GM18505 (cell line): Measurements from ENCODE around the gene PRPF18.
A peak's percentile ranks its signal among the peaks of the same experiment; 100 is the strongest.
"Not testable (repeated sequence)": the region's sequence is repeated elsewhere in the genome, so short reads cannot be mapped to it uniquely, and the experiment has no call there.

ENCODE experiments used
- ATAC-seq: cut with Tn5 transposase; IDR thresholded peaks from one replicate; pipeline ENCODE4 v1.9.1; 2021; ENCODE audit not compliant: unreplicated experiment
- POLR2A ChIP-seq: IDR thresholded peaks from 4 replicates; pipeline ENCODE4 v1.6.1; 2011; ENCODE audit warnings: borderline replicate concordance; ENCODE audit not compliant: insufficient read depth, insufficient read length; ENCODE audit errors: extremely low read depth

The PRPF18 gene

GRCh38 chr10:13586676-13587355, at the start of gene PRPF18:
Gene PRPF18 (plus strand): TSS chr10:13586965. CDS start chr10:13587087, 122 bp downstream.
- TF ChIP-seq POLR2A, result peak; percentile 89
- ATAC-seq, result peak; percentile 99

GRCh38 chr10:13537985-13538384, 48.8 kb upstream of the PRPF18 start:
- not testable (repeated sequence) for ATAC-seq

- no peak for TF ChIP-seq POLR2A
- no peak for ATAC-seq
Observed at GRCh38 chr10:13542533-13542932, 44.2 kb upstream of the PRPF18 start.

- no peak for TF ChIP-seq POLR2A
- ATAC-seq, result no peak
Observed at GRCh38 chr10:13550802-13551201, 36.0 kb upstream of the PRPF18 start.

GRCh38 chr10:13555884-13556510, 30.8 kb upstream of the PRPF18 start:
- no peak for TF ChIP-seq POLR2A
- no peak for ATAC-seq

- no peak for TF ChIP-seq POLR2A
- ATAC-seq, result no peak
Observed at GRCh38 chr10:13559124-13559700, 27.6 kb upstream of the PRPF18 start.

- TF ChIP-seq POLR2A, result no peak
- ATAC-seq, result no peak
Observed at GRCh38 chr10:13560597-13560996, 26.2 kb upstream of the PRPF18 start.

- no peak for TF ChIP-seq POLR2A
- no peak for ATAC-seq
Observed at GRCh38 chr10:13563481-13564445, 23.0 kb upstream of the PRPF18 start.

- TF ChIP-seq POLR2A, result no peak
- no peak for ATAC-seq
Observed at GRCh38 chr10:13564576-13564975, 22.2 kb upstream of the PRPF18 start.

- no peak for TF ChIP-seq POLR2A
- ATAC-seq, result no peak
Observed at GRCh38 chr10:13567030-13567429, 19.7 kb upstream of the PRPF18 start.

GRCh38 chr10:13571541-13571940, 15.2 kb upstream of the PRPF18 start:
- TF ChIP-seq POLR2A, result no peak
- ATAC-seq, result no peak

- no peak for TF ChIP-seq POLR2A
- no peak for ATAC-seq
Observed at GRCh38 chr10:13573960-13574359, 12.8 kb upstream of the PRPF18 start.

- no peak for TF ChIP-seq POLR2A
- no peak for ATAC-seq
Observed at GRCh38 chr10:13585195-13585751, 1.5 kb upstream of the PRPF18 start.
